B cell (primary cell): ENCODE measurements around the gene ANKLE1. TPM values are rescaled to one million over a fixed set of nuclear protein-coding genes. Genes with fewer than 3 reads are reported as not detected.

Experiments used
- ATAC-seq: fragments of 200-7000 bp; cut with Tn5 transposase; one replicate; pipeline ENCODE4 v1.10.0; 2021; ENCODE audit warnings: low read depth, mild to moderate bottlenecking, moderate number of reproducible peaks, moderate library complexity
- CTCF ChIA-PET: fragments of 350-600 bp; sonication (Branson Sonifier 250); formaldehyde crosslinking; loops from one replicate; lab custom pipeline; 2021; ENCODE audit warnings: antibody characterized with exemption, inconsistent platforms; lab: Charles Lee
- POLR2A ChIA-PET: fragments of 350-600 bp; sonication (Branson Sonifier 250); formaldehyde crosslinking; loops from one replicate; lab custom pipeline; 2021; ENCODE audit warnings: antibody characterized with exemption; lab: Charles Lee
- DNase-seq: peaks from one replicate; pipeline ENCODE4 v3.0.0; 2013
- H2AFZ ChIP-seq: 2 replicates; pipeline ENCODE4 v1.6.1; 2012; ENCODE audit warnings: mild to moderate bottlenecking, low read depth, low read length; ENCODE audit not compliant: insufficient read depth, poor library complexity, severe bottlenecking
- H3K27ac ChIP-seq, 2 donors: 1 replicate in 1 of 2; 2 replicates in 1 of 2; pipeline ENCODE4 v1.5.1; 2012 to 2013; ENCODE audit warnings: low read length in 2 of 2, mild to moderate bottlenecking in 2 of 2, moderate library complexity in 1 of 2
- H3K27me3 ChIP-seq, 4 experiments: fragments of 200-600 bp in 1 of 4; sonication (generic) in 1 of 4; replicated peaks in 1 of 4; 1 replicate in 2 of 4; 2 replicates in 2 of 4; pipeline versions ENCODE4 v1.6.1 to v1.7.0; 2013 to 2016; ENCODE audit warnings: low read length in 3 of 4, mild to moderate bottlenecking in 2 of 4, mixed read lengths in 1 of 4, moderate library complexity in 1 of 4; ENCODE audit not compliant: insufficient read depth in 4 of 4, control insufficient read depth in 3 of 4; ENCODE audit errors: control extremely low read depth in 1 of 4
- H3K36me3 ChIP-seq, 2 experiments: replicated peaks in 1 of 2; 1 replicate in 1 of 2; 2 replicates in 1 of 2; pipeline versions ENCODE4 v1.6.1 to v1.7.1; 2013; ENCODE audit warnings: low read length in 1 of 2; ENCODE audit not compliant: insufficient read depth in 2 of 2, control insufficient read depth in 1 of 2; ENCODE audit errors: control extremely low read depth in 1 of 2, extremely low read depth in 1 of 2
- H3K4me1 ChIP-seq, 2 donors: fragments of 200-600 bp in 1 of 2; sonication (generic) in 1 of 2; 1 replicate in 1 of 2; 2 replicates in 1 of 2; pipeline versions ENCODE4 v1.5.1 to v1.6.1; 2013 to 2017; ENCODE audit warnings: low read length in 2 of 2; ENCODE audit not compliant: control insufficient read depth in 2 of 2, insufficient read depth in 2 of 2
- H3K4me2 ChIP-seq: replicated peaks from 2 replicates; pipeline ENCODE3; 2012; ENCODE audit warnings: mild to moderate bottlenecking, low read depth, low read length; ENCODE audit not compliant: poor library complexity, severe bottlenecking
- H3K4me3 ChIP-seq, 5 experiments: fragments of 200-600 bp in 1 of 5; sonication (generic) in 1 of 5; 1 replicate in 3 of 5; 2 replicates in 2 of 5; pipeline versions ENCODE4 v1.5.1 to v1.7.0; 2011 to 2016; ENCODE audit warnings: low read length in 4 of 5, mild to moderate bottlenecking in 4 of 5, low read depth in 2 of 5, control low read depth in 1 of 5, moderate library complexity in 1 of 5; ENCODE audit not compliant: insufficient read depth in 1 of 5; ENCODE audit errors: control extremely low read depth in 1 of 5, extremely low read depth in 1 of 5
- H3K79me2 ChIP-seq: fragments of 200-600 bp; sonication (generic); one replicate; pipeline ENCODE4 v1.6.0; 2016; ENCODE audit warnings: low read length; ENCODE audit not compliant: control insufficient read depth, insufficient read depth
- H3K9ac ChIP-seq: fragments of 200-600 bp; sonication (generic); 2 replicates; pipeline ENCODE4 v1.6.1; 2017; ENCODE audit warnings: mild to moderate bottlenecking, low read length, moderate library complexity
- H3K9me3 ChIP-seq, 3 donors: one replicate each; pipeline versions ENCODE4 v1.6.1 to v1.7.1; 2013; ENCODE audit warnings: low read length in 2 of 3; ENCODE audit not compliant: control insufficient read depth in 2 of 3, insufficient read depth in 1 of 3; ENCODE audit errors: control extremely low read depth in 1 of 3
- H4K20me1 ChIP-seq: 2 replicates; pipeline ENCODE4 v1.6.0; 2012; ENCODE audit warnings: mild to moderate bottlenecking, low read length; ENCODE audit not compliant: insufficient read depth, control insufficient read depth, poor library complexity, severe bottlenecking
- H3K27ac Mint-ChIP-seq: one replicate; pipeline ENCODE4 v1.8.0; 2021; ENCODE audit warnings: mixed read lengths
- H3K27me3 Mint-ChIP-seq: one replicate; pipeline ENCODE4 v1.8.0; 2021; ENCODE audit warnings: mixed read lengths
- H3K4me1 Mint-ChIP-seq: one replicate; pipeline ENCODE4 v1.8.0; 2021; ENCODE audit warnings: mixed read lengths
- H3K4me3 Mint-ChIP-seq: one replicate; pipeline ENCODE4 v1.8.0; 2021; ENCODE audit warnings: mixed read lengths
- H3K9me3 Mint-ChIP-seq: one replicate; pipeline ENCODE4 v1.8.0; 2022; ENCODE audit warnings: mixed read lengths; ENCODE audit not compliant: insufficient read depth
- CTCF ChIP-seq: fragments of 200-600 bp; IDR thresholded peaks from one replicate; pipeline ENCODE4 v1.8.0; 2022; ENCODE audit warnings: antibody characterized with exemption, mild to moderate bottlenecking
- EZH2 ChIP-seq: IDR thresholded peaks from 2 replicates; pipeline ENCODE4 v1.6.1; 2012; ENCODE audit warnings: borderline replicate concordance, low read depth, mild to moderate bottlenecking, moderate library complexity, low read length; ENCODE audit not compliant: insufficient read depth, poor library complexity, severe bottlenecking
- WGBS: methylation state at CpG from one replicate; pipeline ENCODE4 v1.1.5; 2013; ENCODE audit warnings: missing lambda C conversion rate; ENCODE audit not compliant: insufficient coverage; 5-methylcytosine and 5-hydroxymethylcytosine counted together
- intact Hi-C: fragments of 100-400 bp; cut with micrococcal nuclease; formaldehyde crosslinking; loops from one replicate; pipeline ENCODE4 v1.10.0; 2022
- polyA plus RNA-seq: library from polyadenylated mRNA; depleted of rRNA; stranded (reverse); fragments of >200 nt; gene quantifications from 2 replicates; pipeline ENCODE4 v1.2.3, GENCODE V29; 2012
- total RNA-seq, 2 donors: library from RNA; stranded (reverse); fragments of 120-200 nt in 1 of 2; gene quantifications; 1 replicate in 1 of 2; 2 replicates in 1 of 2; pipeline versions ENCODE4 v1.2.3 to v1.2.4, GENCODE V29; 2013 to 2022

Gene ANKLE1
- total and polyA plus RNA-seq, 2 donors (not counting 1 experiment from before 2014, with no cell fraction given): 6.2 to 7.6 TPM

- CTCF ChIA-PET: interaction anchor here (1.0 to 4.9 kb wide), 5 partner anchors 9 to 197 kb away, joined by 3 to 52 read pairs (median 3); partner anchors contain the start of genes ANKLE1 and USE1
- no peak within 1 kb of the TSS for H3K4me2 ChIP-seq
- H3K27ac Mint-ChIP-seq: peak within 1 kb of the TSS; percentile 32
These were observed 17.1 kb upstream of the ANKLE1 start, which contains the start of gene USHBP1 for GRCh38 chr19:17264641-17264979. USHBP1 (minus strand) TSS chr19:17264745; CDS start chr19:17264299, 446 bp downstream.

More at GRCh38 chr19:17264641-17264979, 17.1 kb upstream of the ANKLE1 start, which contains the start of gene USHBP1:
- no peak for DNase-seq
- Histone ChIP-seq H4K20me1 (no peaks in the 10 kb centered on the region), H3K4me1 (peaks cover 6 to 30% of the 10 kb centered on the region in 2 donors), H3K9me3 (peaks cover 0 to 12% (median 2%) of the 10 kb centered on the region in 3 donors), H3K9ac (no peak within 1 kb of the TSS), H3K27ac (no peak within 1 kb of the TSS), H3K4me3 (no peak within 1 kb of the TSS), H2AFZ (no peak within 1 kb of the TSS), H3K36me3 (peaks cover 0 to 4% of the 10 kb centered on the region in 2 experiments), H3K79me2 (peaks cover 10% of the 10 kb centered on the region), H3K27me3 (no peaks in the 10 kb centered on the region)
- no peak for ATAC-seq
- POLR2A ChIA-PET: interaction anchor here (1.0 kb wide), 1 partner anchor 17 kb away, joined by 3 read pairs; the partner anchor contains the start of gene ANKLE1
- intact Hi-C loops: no loop called here
- Mint-ChIP-seq H3K4me1 (peaks cover 23% of the 10 kb centered on the region), H3K9me3 (no peaks in the 10 kb centered on the region), H3K4me3 (peak within 1 kb of the TSS; percentile 49), H3K27me3 (no peaks in the 10 kb centered on the region)
- no CpG with 5 or more reads among the region's 5 CpGs for WGBS
- no peak for TF ChIP-seq CTCF
- no peak for TF ChIP-seq EZH2
